HG03442 (cell line): ENCODE measurements around the gene HOOK1.
"Not testable (repeated sequence)": the region's sequence is repeated elsewhere in the genome, so short reads cannot be mapped to it uniquely, and the experiment has no call there.

Experiments used
- ATAC-seq: cut with Tn5 transposase; IDR thresholded peaks from one replicate; pipeline ENCODE4 v1.9.1; 2021; ENCODE audit warnings: mild to moderate bottlenecking, moderate library complexity; ENCODE audit not compliant: unreplicated experiment

Gene HOOK1

GRCh38 chr1:59819566-59820438 is 5.1 kb downstream of the HOOK1 start:
- ATAC-seq: no peak

- no peak for ATAC-seq
These were observed 12.4 kb downstream of the HOOK1 start for GRCh38 chr1:59827055-59827643.

GRCh38 chr1:59828160-59828559 is 13.4 kb downstream of the HOOK1 start:
- ATAC-seq: no peak

GRCh38 chr1:59831529-59831928 is 16.8 kb downstream of the HOOK1 start:
- ATAC-seq: no peak

GRCh38 chr1:59833022-59833421 is 18.3 kb downstream of the HOOK1 start:
- no peak for ATAC-seq

- no peak for ATAC-seq
These were observed 19.2 kb downstream of the HOOK1 start for GRCh38 chr1:59833991-59834390.

- not testable (repeated sequence) for ATAC-seq
These were observed 23.1 kb downstream of the HOOK1 start for GRCh38 chr1:59837857-59838256.

- no peak for ATAC-seq
These were observed 30.3 kb downstream of the HOOK1 start for GRCh38 chr1:59845091-59845490.

GRCh38 chr1:59846209-59846894 is 31.6 kb downstream of the HOOK1 start:
- ATAC-seq: no peak

GRCh38 chr1:59846895-59847282 is 32.1 kb downstream of the HOOK1 start:
- ATAC-seq: no peak

- no peak for ATAC-seq
These were observed 37.4 kb downstream of the HOOK1 start for GRCh38 chr1:59852117-59852516.

GRCh38 chr1:59855297-59855696 is 40.5 kb downstream of the HOOK1 start:
- not testable (repeated sequence) for ATAC-seq

- no peak for ATAC-seq
These were observed 42.1 kb downstream of the HOOK1 start for GRCh38 chr1:59856725-59857338.

- no peak for ATAC-seq
These were observed 43.1 kb downstream of the HOOK1 start for GRCh38 chr1:59857679-59858354.

GRCh38 chr1:59866462-59866861 is 51.7 kb downstream of the HOOK1 start:
- no peak for ATAC-seq

- no peak for ATAC-seq
These were observed 57.0 kb downstream of the HOOK1 start for GRCh38 chr1:59871746-59872145.

GRCh38 chr1:59877108-59877682 is 62.4 kb downstream of the HOOK1 start:
- ATAC-seq: no peak

- ATAC-seq: no peak
These were observed 63.6 kb downstream of the HOOK1 start for GRCh38 chr1:59878370-59878769.

GRCh38 chr1:59879574-59879973 is 64.8 kb downstream of the HOOK1 start:
- peak; percentile 60 for ATAC-seq

- no peak for ATAC-seq
These were observed 65.3 kb downstream of the HOOK1 start for GRCh38 chr1:59879996-59880505.
